HepG2 (cell line): Measurements from ENCODE around the gene MXI1. TPM values are rescaled to one million over a fixed set of nuclear protein-coding genes. Genes with fewer than 3 reads are reported as not detected.

Experiments used
- ATF2 ChIP-seq: sonication (generic); formaldehyde crosslinking; IDR thresholded peaks from 2 replicates; pipeline ENCODE4 v1.4.0; 2020; ENCODE audit warnings: missing genetic modification reagents
- CHD2 ChIP-seq: IDR thresholded peaks from 2 replicates; pipeline ENCODE4 v1.6.1; 2011; ENCODE audit warnings: low read depth, low read length, improper control_type of control experiment
- GTF3A ChIP-seq: sonication (generic); formaldehyde crosslinking; conservative IDR thresholded peaks from 2 replicates; pipeline ENCODE4 v1.4.0; 2020; ENCODE audit warnings: mild to moderate bottlenecking, missing genetic modification reagents
- HCFC1 ChIP-seq: fragments of 150-350 bp; IDR thresholded peaks from 2 replicates; pipeline ENCODE4 v1.6.1; 2014; ENCODE audit warnings: low read depth, low read length
- IKZF4 ChIP-seq: sonication (generic); formaldehyde crosslinking; IDR thresholded peaks from 2 replicates; pipeline ENCODE4 v1.5.1; 2020; ENCODE audit warnings: borderline replicate concordance, mild to moderate bottlenecking, low read depth, missing genetic modification reagents; ENCODE audit errors: not compliant biosample characterization
- PHF8 ChIP-seq: sonication (generic); formaldehyde crosslinking; IDR thresholded peaks from 2 replicates; pipeline ENCODE4 v1.5.0; 2020; ENCODE audit warnings: missing genetic modification reagents
- SOX5 ChIP-seq: IDR thresholded peaks from 2 replicates; pipeline ENCODE4 v1.6.1; 2016; ENCODE audit warnings: borderline replicate concordance
- SP2 ChIP-seq: sonication (generic); formaldehyde crosslinking; IDR thresholded peaks from 2 replicates; pipeline ENCODE4 v1.5.1; 2020; ENCODE audit warnings: mild to moderate bottlenecking, missing genetic modification reagents
- TFDP2 ChIP-seq: sonication (generic); formaldehyde crosslinking; IDR thresholded peaks from 2 replicates; pipeline ENCODE4 v1.4.0; 2020; ENCODE audit warnings: missing genetic modification reagents
- YY1 ChIP-seq: IDR thresholded peaks from 2 replicates; pipeline ENCODE4 v1.6.1; 2011; ENCODE audit warnings: low read length, low read depth, moderate library complexity, mild to moderate bottlenecking; ENCODE audit not compliant: insufficient read depth, insufficient replicate concordance
- ZFY ChIP-seq: sonication (generic); formaldehyde crosslinking; IDR thresholded peaks from 2 replicates; pipeline ENCODE4 v1.4.0; 2020; ENCODE audit warnings: missing genetic modification reagents
- ZNF225 ChIP-seq: sonication (generic); formaldehyde crosslinking; IDR thresholded peaks from 2 replicates; pipeline ENCODE4 v1.4.0; 2020; ENCODE audit warnings: mild to moderate bottlenecking, missing genetic modification reagents
- ZNF367 ChIP-seq: sonication (generic); formaldehyde crosslinking; IDR thresholded peaks from 2 replicates; pipeline ENCODE4 v1.4.0; 2020; ENCODE audit warnings: missing genetic modification reagents, borderline replicate concordance
- ZNF543 ChIP-seq: sonication (generic); formaldehyde crosslinking; IDR thresholded peaks from 2 replicates; pipeline ENCODE4 v1.4.0; 2020; ENCODE audit warnings: mild to moderate bottlenecking, missing genetic modification reagents
- ZNF710 ChIP-seq: sonication (generic); formaldehyde crosslinking; IDR thresholded peaks from 2 replicates; pipeline ENCODE4 v1.5.0; 2020; ENCODE audit warnings: mild to moderate bottlenecking, missing genetic modification reagents, borderline replicate concordance
- ZNF747 ChIP-seq: sonication (generic); formaldehyde crosslinking; IDR thresholded peaks from 2 replicates; pipeline ENCODE4 v1.8.1; 2023; ENCODE audit warnings: missing genetic modification reagents, mild to moderate bottlenecking, borderline replicate concordance
- ZNF883 ChIP-seq: sonication (generic); formaldehyde crosslinking; IDR thresholded peaks from 2 replicates; pipeline ENCODE4 v1.5.1; 2020; ENCODE audit warnings: mild to moderate bottlenecking, missing genetic modification reagents; ENCODE audit errors: not compliant biosample characterization
- polyA plus RNA-seq, 8 experiments: library from polyadenylated mRNA; depleted of rRNA in 3 of 8; stranded (reverse) in 7 of 8; unstranded in 1 of 8; fragments of >200 nt; fragmentation: Illumina TruSeq in 4 of 8; extraction: Trizol in 4 of 8; gene quantifications; 2 replicates each; pipeline versions ENCODE4 v1.2.1 to v1.2.3, GENCODE V29; 2011 to 2016; ENCODE audit warnings: low read depth in 4 of 8, missing spikeins in 1 of 8, mixed read lengths in 1 of 8; ENCODE audit not compliant: insufficient read depth in 1 of 8
- total RNA-seq, 5 experiments: library from RNA; depleted of rRNA; stranded (reverse); fragments of >200 nt; fragmentation: Illumina TruSeq; extraction: Trizol; gene quantifications; 2 replicates each; pipeline ENCODE4 v1.2.3, GENCODE V29; 2016; ENCODE audit warnings: low read depth in 1 of 5
- TF ChIP-seq, protein P1 (sequence below): sonication (generic); formaldehyde crosslinking; IDR thresholded peaks from 2 replicates; pipeline ENCODE4 v1.5.1; 2020; ENCODE audit warnings: mild to moderate bottlenecking, missing genetic modification reagents, moderate library complexity

MXI1 gene
- total and polyA plus RNA-seq, 2 of the 13 experiments (the other 11 are each of a cell fraction or from before 2014, with no cell fraction given): 6.6 to 22.0 TPM

DNA sequence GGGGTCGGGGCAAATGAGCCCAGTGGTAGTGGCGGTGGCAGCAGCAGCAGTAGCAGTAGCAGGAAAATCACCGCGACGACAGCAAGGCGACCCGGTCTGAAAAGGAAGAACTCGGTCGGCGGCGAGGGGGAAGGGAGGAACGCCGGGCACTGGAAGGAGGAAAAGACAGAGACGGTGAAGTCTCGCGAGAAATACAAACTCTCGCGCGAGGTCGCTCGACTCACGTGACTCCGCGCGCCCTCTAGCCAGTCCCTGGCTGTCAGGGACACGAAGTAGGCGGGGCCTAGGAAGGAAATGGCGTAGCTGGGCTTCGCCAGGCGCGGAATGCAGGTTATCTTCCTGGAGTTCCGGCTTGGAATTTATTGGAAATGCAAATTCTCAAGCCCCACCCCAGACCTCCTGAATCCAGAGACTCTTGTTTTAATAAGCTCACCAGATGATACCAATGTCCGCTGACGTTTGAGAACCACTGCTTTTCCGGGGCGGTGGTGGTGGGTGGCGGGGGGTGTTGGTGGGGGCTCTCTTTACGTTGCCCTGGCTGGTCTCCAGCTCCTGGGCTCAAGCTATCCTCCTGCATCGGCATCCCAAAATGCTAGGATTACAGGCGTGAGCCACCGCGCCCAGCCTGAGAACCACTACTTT, 97.5 kb downstream of the MXI1 start, which contains the start of gene SMNDC1 (continued):
- peak; percentile 41; the same call in 1 of the 2 replicates for TF ChIP-seq ZNF710 (CRISPR knock-in tag)
- no peak for TF ChIP-seq ZNF367 (CRISPR knock-in tag)
- peak; percentile 73 for TF ChIP-seq SP2 (CRISPR knock-in tag)
- peak; percentile 82 for TF ChIP-seq TFDP2
- TF ChIP-seq, protein P1, sequence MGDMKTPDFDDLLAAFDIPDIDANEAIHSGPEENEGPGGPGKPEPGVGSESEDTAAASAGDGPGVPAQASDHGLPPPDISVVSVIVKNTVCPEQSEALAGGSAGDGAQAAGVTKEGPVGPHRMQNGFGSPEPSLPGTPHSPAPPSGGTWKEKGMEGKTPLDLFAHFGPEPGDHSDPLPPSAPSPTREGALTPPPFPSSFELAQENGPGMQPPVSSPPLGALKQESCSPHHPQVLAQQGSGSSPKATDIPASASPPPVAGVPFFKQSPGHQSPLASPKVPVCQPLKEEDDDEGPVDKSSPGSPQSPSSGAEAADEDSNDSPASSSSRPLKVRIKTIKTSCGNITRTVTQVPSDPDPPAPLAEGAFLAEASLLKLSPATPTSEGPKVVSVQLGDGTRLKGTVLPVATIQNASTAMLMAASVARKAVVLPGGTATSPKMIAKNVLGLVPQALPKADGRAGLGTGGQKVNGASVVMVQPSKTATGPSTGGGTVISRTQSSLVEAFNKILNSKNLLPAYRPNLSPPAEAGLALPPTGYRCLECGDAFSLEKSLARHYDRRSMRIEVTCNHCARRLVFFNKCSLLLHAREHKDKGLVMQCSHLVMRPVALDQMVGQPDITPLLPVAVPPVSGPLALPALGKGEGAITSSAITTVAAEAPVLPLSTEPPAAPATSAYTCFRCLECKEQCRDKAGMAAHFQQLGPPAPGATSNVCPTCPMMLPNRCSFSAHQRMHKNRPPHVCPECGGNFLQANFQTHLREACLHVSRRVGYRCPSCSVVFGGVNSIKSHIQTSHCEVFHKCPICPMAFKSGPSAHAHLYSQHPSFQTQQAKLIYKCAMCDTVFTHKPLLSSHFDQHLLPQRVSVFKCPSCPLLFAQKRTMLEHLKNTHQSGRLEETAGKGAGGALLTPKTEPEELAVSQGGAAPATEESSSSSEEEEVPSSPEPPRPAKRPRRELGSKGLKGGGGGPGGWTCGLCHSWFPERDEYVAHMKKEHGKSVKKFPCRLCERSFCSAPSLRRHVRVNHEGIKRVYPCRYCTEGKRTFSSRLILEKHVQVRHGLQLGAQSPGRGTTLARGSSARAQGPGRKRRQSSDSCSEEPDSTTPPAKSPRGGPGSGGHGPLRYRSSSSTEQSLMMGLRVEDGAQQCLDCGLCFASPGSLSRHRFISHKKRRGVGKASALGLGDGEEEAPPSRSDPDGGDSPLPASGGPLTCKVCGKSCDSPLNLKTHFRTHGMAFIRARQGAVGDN (CRISPR knock-in tag): peak; percentile 57
- TF ChIP-seq ATF2: 0 out of 2 replicates have a peak, but pooled peaks have one; percentile 29
- peak; percentile 85 for TF ChIP-seq ZFY (CRISPR knock-in tag)
- TF ChIP-seq ZNF225 (CRISPR knock-in tag): no peak
- peak; percentile 74 for TF ChIP-seq YY1
- peak; percentile 21; the same call in 1 of the 2 replicates for TF ChIP-seq ZNF747 (CRISPR knock-in tag)
- TF ChIP-seq ZNF883 (CRISPR knock-in tag): no peak
- TF ChIP-seq GTF3A (CRISPR knock-in tag): no peak
- peak; percentile 69 for TF ChIP-seq PHF8 (CRISPR knock-in tag)
- no peak for TF ChIP-seq IKZF4 (CRISPR knock-in tag)
- no peak for TF ChIP-seq ZNF543 (CRISPR knock-in tag)
- TF ChIP-seq HCFC1: peak; percentile 35; the same call in 1 of the 2 replicates
- no peak for TF ChIP-seq SOX5 (CRISPR knock-in tag)
- TF ChIP-seq CHD2: peak; percentile 96
